Glomerular visceral epithelial cell (primary cell): ENCODE measurements around the gene CALR.

Experiments
- DNase-seq: peaks from one replicate; pipeline ENCODE4 v3.0.0-alpha.2; 2016; ENCODE audit errors: extremely low spot score

Gene CALR

DNA sequence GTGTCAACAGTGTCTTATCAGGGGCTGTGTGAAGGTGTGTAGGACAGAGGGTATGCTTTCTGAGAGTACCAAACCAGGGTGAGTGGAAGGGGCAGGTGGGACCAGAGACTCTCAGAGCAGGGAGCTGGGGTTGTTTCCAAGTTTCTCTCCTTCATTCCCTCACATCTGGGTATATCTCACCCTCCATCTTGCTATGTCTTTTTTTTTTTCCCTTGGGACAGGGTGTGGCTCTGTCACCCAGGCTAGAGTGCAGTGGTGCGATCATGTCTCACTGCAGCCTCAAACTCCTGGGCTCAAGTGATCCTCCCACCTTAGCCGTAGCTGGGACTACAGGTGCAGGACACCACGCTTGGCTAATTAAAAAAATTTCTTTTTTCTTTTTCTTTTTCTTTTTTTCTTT is 41.6 kb downstream of the CALR start:
- no peak for DNase-seq

DNA sequence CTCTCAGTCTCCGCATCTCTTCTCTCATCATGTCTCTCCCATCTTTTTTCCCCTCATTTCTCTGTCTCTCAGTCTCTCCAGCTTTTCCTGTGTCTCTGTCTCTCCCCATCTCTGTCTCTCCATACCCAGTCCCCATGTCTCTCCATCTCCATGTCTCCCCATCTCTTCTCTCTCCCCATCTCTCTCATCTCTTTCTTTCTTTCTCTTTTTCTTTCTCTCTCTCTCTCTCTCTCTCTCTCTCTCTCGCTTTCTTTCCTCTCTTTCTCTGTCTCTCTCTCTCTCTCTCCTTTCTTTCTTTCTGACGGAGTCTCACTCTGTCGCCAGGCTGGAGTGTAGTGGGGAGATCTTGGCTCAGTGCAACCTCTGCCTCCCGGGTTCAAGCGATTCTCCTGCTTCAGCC is 44.2 kb downstream of the CALR start:
- DNase-seq, result no peak

DNA sequence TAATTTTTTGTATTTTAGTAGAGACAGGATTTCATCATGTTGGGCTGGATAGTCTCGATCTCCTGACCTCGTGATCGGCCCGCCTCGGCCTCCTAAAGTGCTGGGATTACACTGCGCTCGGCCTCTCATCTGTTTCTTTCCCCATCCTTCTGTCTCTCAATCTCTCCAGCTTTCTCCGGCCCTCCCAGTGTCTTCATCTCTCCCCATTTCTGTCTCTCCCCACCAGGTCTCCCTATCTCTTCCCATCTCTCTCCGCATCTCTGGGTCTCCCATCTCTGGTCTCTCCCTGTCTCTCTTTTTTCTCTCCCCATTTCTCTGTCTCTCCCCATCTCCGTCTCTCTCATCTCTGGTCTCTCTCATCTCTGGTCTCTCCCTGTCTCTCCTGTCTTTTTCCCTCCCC is 44.7 kb downstream of the CALR start:
- no peak for DNase-seq

DNA sequence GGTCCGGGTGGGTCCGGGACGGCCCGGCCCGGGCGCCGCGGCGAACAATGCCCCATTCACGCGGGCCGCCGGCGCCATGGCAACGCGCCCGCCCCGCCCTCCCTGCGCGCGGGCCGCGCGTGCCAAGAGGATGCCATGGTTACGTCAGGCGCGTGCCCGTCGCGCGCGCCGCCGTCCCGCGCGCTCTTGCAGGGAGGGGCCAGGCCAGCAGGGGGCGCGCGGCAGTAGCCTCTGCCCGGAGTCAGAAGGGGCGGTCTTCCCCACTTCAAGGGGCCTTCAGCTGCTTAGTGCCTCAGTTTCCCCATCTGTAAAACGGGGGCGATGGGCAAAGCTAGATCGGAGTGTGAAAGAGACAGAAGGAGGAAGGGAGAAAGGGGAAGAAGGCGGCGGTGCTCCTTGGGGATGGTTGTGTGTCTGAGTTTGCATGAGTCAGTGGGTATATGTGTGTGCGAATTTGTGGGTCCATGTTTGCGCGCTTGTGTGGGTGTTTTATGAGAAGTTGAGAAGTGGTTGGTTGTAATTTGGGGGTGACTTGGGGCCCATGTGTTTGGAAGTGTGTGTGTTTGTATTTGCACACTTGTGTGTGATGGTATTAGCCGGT is 45.2 kb downstream of the CALR start:
- DNase-seq, result peak; percentile 84

- no peak for DNase-seq
These were observed 45.8 kb downstream of the CALR start for GRCh38 chr19:12984143-12984627.

- DNase-seq, result no peak
These were observed 46.3 kb downstream of the CALR start for GRCh38 chr19:12984683-12985048.

DNA sequence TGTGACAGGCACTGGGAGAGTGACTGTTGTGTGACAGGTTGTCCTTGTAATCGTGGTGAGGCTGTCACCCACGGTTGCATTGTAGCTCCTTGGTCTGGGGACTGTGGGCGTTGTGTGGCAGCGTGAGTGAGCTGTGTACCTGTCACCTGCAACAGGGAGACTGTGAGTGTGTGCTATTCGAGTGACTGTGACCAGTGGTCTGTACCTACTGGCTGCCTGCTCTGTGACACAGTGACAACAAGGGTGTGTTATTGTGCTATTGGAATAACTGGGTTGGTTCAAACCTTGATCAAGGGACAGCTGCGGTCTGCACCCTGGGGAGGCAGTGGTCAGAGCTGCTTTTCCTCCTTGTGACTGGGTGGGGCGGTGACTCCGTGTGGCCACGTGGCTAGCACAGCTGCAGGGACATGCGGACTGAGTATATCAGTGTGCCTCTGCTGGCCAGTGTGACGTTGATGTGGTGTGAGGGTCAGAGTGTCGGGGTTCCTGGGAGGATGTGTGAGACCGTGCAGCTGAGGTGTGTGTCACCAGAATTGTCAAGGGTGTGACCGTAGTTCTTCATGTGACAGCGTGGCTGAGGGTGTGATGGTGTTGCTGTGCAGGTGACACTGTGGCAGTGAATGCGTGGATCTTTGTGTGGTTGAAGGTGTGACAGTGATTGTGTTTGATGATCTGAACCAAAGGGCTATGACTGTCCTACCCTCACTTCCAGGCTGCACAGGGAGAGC is 46.8 kb downstream of the CALR start:
- peak; percentile 33 for DNase-seq

- DNase-seq, result no peak
These were observed 48.3 kb downstream of the CALR start for GRCh38 chr19:12986726-12987125.

- no peak for DNase-seq
These were observed 48.8 kb downstream of the CALR start for GRCh38 chr19:12987190-12987589.

DNA sequence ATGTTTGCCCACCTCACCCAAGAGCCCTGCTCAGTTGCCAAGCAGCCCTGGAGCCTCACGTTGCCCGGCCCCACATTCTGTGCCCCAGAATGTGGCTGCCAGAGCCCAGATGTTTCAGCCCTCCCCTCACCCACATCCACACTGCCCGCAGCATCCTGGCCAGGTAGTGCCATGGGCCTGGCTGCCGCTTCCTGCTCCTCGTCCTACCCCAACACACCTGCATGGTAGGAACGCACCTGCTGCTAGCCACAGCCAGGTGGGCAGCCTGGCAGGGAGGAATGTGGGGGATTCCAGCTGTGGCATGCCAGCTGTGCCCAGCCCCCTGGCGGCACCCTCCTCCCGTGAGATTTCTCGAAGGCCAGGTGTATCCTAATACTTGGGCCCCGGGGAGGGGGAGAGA is 49.4 kb downstream of the CALR start:
- no peak for DNase-seq

DNA sequence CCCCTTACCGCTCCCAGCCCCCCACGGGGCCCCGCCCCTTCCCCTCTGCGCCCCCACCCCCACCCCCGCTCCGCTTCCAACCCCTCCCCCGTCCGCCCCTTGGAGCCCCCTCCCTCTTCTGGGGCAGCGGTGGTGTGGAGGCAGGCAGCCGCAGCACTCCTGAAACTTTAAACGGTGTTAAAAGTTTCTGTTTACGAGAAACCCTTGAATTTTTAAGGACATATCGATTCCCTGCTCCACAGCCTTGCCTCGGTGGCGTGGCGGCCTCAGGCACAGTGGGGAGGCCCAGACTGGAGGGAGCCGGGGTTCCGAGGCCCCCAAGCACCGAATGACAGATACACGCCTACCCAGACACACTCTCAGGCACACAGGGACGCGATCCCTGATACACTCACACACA is 52.0 kb downstream of the CALR start:
- DNase-seq, result no peak

DNA sequence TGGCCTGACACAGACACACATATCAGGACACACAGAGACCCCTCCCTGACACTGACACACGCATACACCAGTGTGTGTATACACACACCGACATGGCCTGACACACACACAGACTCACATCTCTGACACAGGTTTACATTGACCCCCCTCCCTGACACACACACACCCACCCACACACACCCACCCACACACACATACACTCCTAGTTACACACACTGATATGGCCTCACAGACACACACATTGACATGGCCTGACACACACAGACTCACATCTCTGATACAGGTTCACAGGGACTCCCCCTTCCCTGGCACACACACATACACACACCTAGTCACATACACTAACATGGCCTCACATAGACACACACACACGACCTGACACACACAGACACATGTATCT is 52.4 kb downstream of the CALR start:
- no peak for DNase-seq

DNA sequence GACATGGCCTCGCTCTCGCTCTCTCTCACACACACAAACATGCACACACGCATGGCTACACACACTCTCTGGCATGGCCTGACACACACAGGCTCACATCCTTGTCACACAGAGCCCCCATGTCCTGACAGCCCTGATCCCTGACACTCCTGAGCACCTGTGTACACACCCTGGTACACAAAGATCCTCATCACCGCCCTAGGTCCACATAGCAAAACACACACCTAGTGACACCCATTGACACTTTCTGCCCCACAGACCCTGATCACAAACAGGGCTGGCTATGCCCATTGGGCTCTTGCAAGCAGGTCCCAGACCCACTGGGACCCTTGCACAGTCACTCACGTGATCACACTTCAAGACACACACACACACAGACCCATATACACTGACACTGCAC is 52.9 kb downstream of the CALR start:
- no peak for DNase-seq

- no peak for DNase-seq
These were observed 54.3 kb downstream of the CALR start for GRCh38 chr19:12992729-12993128.

GRCh38 chr19:12993562-12993961 is 55.2 kb downstream of the CALR start:
- DNase-seq, result no peak
